Endothelial cell of umbilical vein (primary cell): ENCODE measurements around the gene ZNF281. TPM values are rescaled to one million over a fixed set of nuclear protein-coding genes. Genes with fewer than 3 reads are reported as not detected.

ENCODE experiments used
- BruUV-seq: library from RNA; stranded (reverse); fragments of 400-500 nt; replicated peaks from 2 replicates; lab custom pipeline; 2021; lab: Mats Ljungman, UMichigan
- CTCF ChIA-PET: fragments of 300-600, 350-600 bp; sonication (Branson Sonifier 250); formaldehyde crosslinking; loops from one replicate; lab custom pipeline; 2021; ENCODE audit warnings: antibody characterized with exemption, inconsistent platforms; lab: Charles Lee
- POLR2A ChIA-PET: fragments of 300-600, 350-600 bp; sonication (Branson Sonifier 250); formaldehyde crosslinking; loops from one replicate; lab custom pipeline; 2021; ENCODE audit warnings: antibody characterized with exemption, inconsistent platforms; lab: Charles Lee
- DNase-seq: peaks from one replicate; pipeline ENCODE4 v3.0.0-alpha.2; 2011; ENCODE audit warnings: low read depth, low spot score
- FAIRE-seq: peaks from 2 replicates; lab custom pipeline; 2011; peaks lifted over from hg19 to GRCh38; lab: Jason Lieb, UNC
- H2AFZ ChIP-seq: 2 replicates; pipeline ENCODE4 v1.6.0; 2012; ENCODE audit warnings: low read depth, low read length, control low read depth, inconsistent platforms
- H3K27ac ChIP-seq: 2 replicates; pipeline ENCODE4 v1.5.1; 2011; ENCODE audit warnings: low read depth, mild to moderate bottlenecking, control low read depth, low read length, moderate library complexity; ENCODE audit not compliant: insufficient read depth
- H3K27me3 ChIP-seq, 2 experiments: 2 replicates each; pipeline versions ENCODE4 v1.6.0 to v1.6.1; 2011; ENCODE audit warnings: low read length in 2 of 2, mixed read lengths in 1 of 2; ENCODE audit not compliant: control insufficient read depth in 2 of 2, insufficient read depth in 2 of 2
- H3K36me3 ChIP-seq, 2 experiments: 2 replicates in 1 of 2; 3 replicates in 1 of 2; pipeline ENCODE4 v1.5.1; 2011; ENCODE audit warnings: low read length in 2 of 2, mild to moderate bottlenecking in 1 of 2, moderate library complexity in 1 of 2; ENCODE audit not compliant: control insufficient read depth in 2 of 2, insufficient read depth in 2 of 2; ENCODE audit errors: extremely low read depth in 1 of 2
- H3K4me1 ChIP-seq: 3 replicates; pipeline ENCODE4 v1.5.1; 2011; ENCODE audit warnings: mild to moderate bottlenecking, low read length; ENCODE audit not compliant: control insufficient read depth, insufficient read depth; ENCODE audit errors: extremely low read depth
- H3K4me2 ChIP-seq: 2 replicates; pipeline ENCODE4 v1.6.1; 2011; ENCODE audit warnings: low read length, control low read depth, mixed read lengths; ENCODE audit not compliant: insufficient read depth
- H3K4me3 ChIP-seq, 3 experiments: fragments of 200-600 bp in 1 of 3; sonication (generic), shearing (Covaris generic) in 1 of 3; replicated peaks in 1 of 3; 2 replicates each; pipeline ENCODE4 v1.5.1; 2011 to 2016; ENCODE audit warnings: control low read depth in 3 of 3, low read length in 3 of 3, mild to moderate bottlenecking in 2 of 3, inconsistent platforms in 1 of 3, low read depth in 1 of 3, moderate library complexity in 1 of 3; ENCODE audit not compliant: insufficient read depth in 1 of 3
- H3K79me2 ChIP-seq: 2 replicates; pipeline ENCODE4 v1.6.0; 2012; ENCODE audit warnings: low read length, inconsistent platforms; ENCODE audit not compliant: control insufficient read depth, insufficient read depth
- H3K9ac ChIP-seq: replicated peaks from 2 replicates; pipeline ENCODE3; 2011; ENCODE audit warnings: low read length, control low read depth; ENCODE audit not compliant: insufficient read depth; ENCODE audit errors: extremely low read depth
- H3K9me1 ChIP-seq: replicated peaks from 3 replicates; pipeline ENCODE4 v1.6.0; 2011; ENCODE audit warnings: mild to moderate bottlenecking, low read length; ENCODE audit not compliant: control insufficient read depth, insufficient read depth; ENCODE audit errors: extremely low read depth
- H3K9me3 ChIP-seq: replicated peaks from 2 replicates; pipeline ENCODE4 v1.5.1; 2012; ENCODE audit warnings: low read length, inconsistent platforms; ENCODE audit not compliant: control insufficient read depth, insufficient read depth
- H4K20me1 ChIP-seq: replicated peaks from 2 replicates; pipeline ENCODE3; 2011; ENCODE audit warnings: mild to moderate bottlenecking, low read length; ENCODE audit not compliant: control insufficient read depth, insufficient read depth; ENCODE audit errors: extremely low read depth
- CTCF ChIP-seq, 2 donors: IDR thresholded peaks; 1 replicate in 1 of 2; 2 replicates in 1 of 2; pipeline ENCODE4 v1.5.1; 2011; ENCODE audit warnings: low read length in 2 of 2, mild to moderate bottlenecking in 2 of 2, moderate library complexity in 2 of 2, control low read depth in 1 of 2, inconsistent platforms in 1 of 2, low read depth in 1 of 2; ENCODE audit not compliant: insufficient read depth in 1 of 2; ENCODE audit errors: extremely low read depth in 1 of 2
- FOS ChIP-seq: IDR thresholded peaks from 2 replicates; pipeline ENCODE4 v1.6.1; 2011; ENCODE audit warnings: mild to moderate bottlenecking, low read length, moderate library complexity, borderline replicate concordance; ENCODE audit not compliant: insufficient read depth
- GATA2 ChIP-seq: IDR thresholded peaks from 2 replicates; pipeline ENCODE4 v1.7.0; 2011; ENCODE audit warnings: low read depth, mild to moderate bottlenecking, moderate library complexity, mixed read lengths, low read length; ENCODE audit not compliant: insufficient read length, insufficient read depth
- dilution Hi-C: fragments of 300-500 bp; cut with MboI; formaldehyde crosslinking; loops from one replicate; pipeline ENCODE4 v1.15.0; 2019; ENCODE audit warnings: low sequenced_read_pairs; ENCODE audit not compliant: extremely low pct_ligation_motif_present
- intact Hi-C: fragments of 100-400 bp; cut with micrococcal nuclease; formaldehyde crosslinking; loops from one replicate; pipeline ENCODE4 v1.10.0; 2022
- polyA plus RNA-seq, 4 experiments: library from polyadenylated mRNA; depleted of rRNA in 3 of 4; stranded (reverse) in 3 of 4; unstranded in 1 of 4; fragments of >200 nt; gene quantifications; 2 replicates each; pipeline versions ENCODE4 v1.2.1 to v1.2.3, GENCODE V29; 2011 to 2012; ENCODE audit warnings: missing spikeins in 1 of 4
- total RNA-seq: library from RNA; stranded (reverse); gene quantifications from 2 replicates; pipeline ENCODE4 v1.2.3, GENCODE V29; 2021

ZNF281 gene
- total and polyA plus RNA-seq, 2 donors (not counting 3 experiments of a cell fraction or from before 2014, with no cell fraction given) = 5.2 to 22.3 TPM

GRCh38 chr1:200452850-200453552 lies 43.2 kb upstream of the ZNF281 start:
- TF ChIP-seq FOS (no peak), GATA2 (peak; percentile 64)
- DNase-seq = peak; percentile 41
- Histone ChIP-seq H3K4me3 (no peak overlapping the region), H3K4me2 (peak overlapping the region; percentile 39), H3K9ac (no peak overlapping the region), H3K27me3 (no peaks in the 10 kb centered on the region), H3K9me1 (no peaks in the 10 kb centered on the region), H3K36me3 (no peaks in the 10 kb centered on the region), H3K9me3 (no peaks in the 10 kb centered on the region), H3K27ac (no peak overlapping the region), H3K4me1 (peaks cover 9% of the 10 kb centered on the region), H3K79me2 (no peaks in the 10 kb centered on the region), H2AFZ (peak overlapping the region; percentile 74), H4K20me1 (no peaks in the 10 kb centered on the region)
- POLR2A ChIA-PET = no interaction called here
- intact Hi-C loops (no loop called here), dilution Hi-C loops (no loop called here)
- CTCF ChIA-PET = interaction anchor here (0.7 kb wide), 1 partner anchor 11 kb away, joined by 3 read pairs; no protein-coding TSS in a partner anchor
- BruUV-seq = no TSS peak
- peak; percentile 26 for FAIRE-seq

DNA sequence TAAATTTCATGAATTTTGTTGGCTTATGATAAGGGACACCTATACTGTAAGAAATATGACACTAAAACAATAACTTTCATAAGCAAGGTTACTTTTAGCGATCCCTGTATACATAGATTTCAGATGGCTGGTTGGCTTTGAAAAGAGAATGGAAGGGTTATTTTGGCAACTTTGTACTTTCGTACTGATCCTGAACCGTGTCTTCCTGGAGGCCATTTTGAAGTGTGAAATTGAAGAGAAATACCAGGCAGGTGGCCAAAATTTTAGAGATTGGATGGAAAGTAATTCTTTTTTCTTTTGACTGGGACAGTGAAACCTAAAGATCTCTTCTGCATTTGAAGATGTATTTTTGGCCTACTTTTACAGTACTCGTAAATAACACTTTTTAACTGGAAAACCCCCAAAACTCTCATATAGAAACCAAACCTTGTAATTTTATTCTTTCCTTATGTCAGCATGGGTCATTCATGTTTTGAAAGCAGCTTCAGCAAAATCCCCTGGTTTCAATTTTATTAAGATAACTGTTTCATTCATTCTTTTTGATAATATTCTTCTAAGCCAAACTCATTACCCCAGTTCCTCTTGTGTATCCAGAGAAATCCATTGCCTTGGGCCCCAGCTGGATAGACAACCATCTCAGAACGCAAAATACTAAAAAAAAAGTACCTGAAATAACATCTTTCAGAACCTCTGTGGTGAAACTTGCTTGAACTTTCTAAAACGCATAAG lies 38.4 kb upstream of the ZNF281 start:
- no peak overlapping the region for H3K27ac ChIP-seq
- H3K79me2 ChIP-seq = no peaks in the 10 kb centered on the region
- H3K36me3 ChIP-seq = no peaks in the 10 kb centered on the region
- FAIRE-seq (no peak), DNase-seq (no peak)
- dilution Hi-C loops (no loop called here), intact Hi-C loops (no loop called here)
- no peaks in the 10 kb centered on the region for H3K9me1 ChIP-seq
- ChIA-PET POLR2A (no interaction called here), CTCF (no interaction called here)
- H3K4me2 ChIP-seq = no peak overlapping the region
- no peak overlapping the region for H3K9ac ChIP-seq
- H3K9me3 ChIP-seq = no peaks in the 10 kb centered on the region
- H3K4me1 ChIP-seq = peaks cover 6% of the 10 kb centered on the region
- no peak for TF ChIP-seq CTCF (IDR thresholded peaks at IDR 0.05; ENCODE audit: extremely low read depth in 1 of 2, insufficient read depth in 1 of 2, low read depth in 1 of 2, low read length in 2 of 2)
- no peaks in the 10 kb centered on the region for H4K20me1 ChIP-seq
- BruUV-seq = no TSS peak
- H2AFZ ChIP-seq = no peak overlapping the region
- no peaks in the 10 kb centered on the region for H3K27me3 ChIP-seq
- H3K4me3 ChIP-seq = no peak overlapping the region
